Mucosa of descending colon (tissue), 3 donors: ENCODE measurements around the gene AGAP3. TPM values are rescaled to one million over a fixed set of nuclear protein-coding genes. Genes with fewer than 3 reads are reported as not detected.
A peak's percentile ranks its signal among the peaks of the same experiment; 100 is the strongest.

Experiments used
- ATAC-seq: fragments of 200-7000 bp; cut with Tn5 transposase; one replicate; pipeline ENCODE4 v1.9.1; 2020; ENCODE audit warnings: mild to moderate bottlenecking, moderate library complexity
- DNase-seq, 3 donors: peaks; one replicate each; pipeline ENCODE4 v3.0.0-alpha.2; 2020
- H3K36me3 ChIP-seq: fragments of 200-600 bp; one replicate; pipeline ENCODE4 v1.8.0; 2021; ENCODE audit warnings: low read depth, mild to moderate bottlenecking
- H3K4me1 ChIP-seq: fragments of 200-600 bp; one replicate; pipeline ENCODE4 v1.8.0; 2021; ENCODE audit warnings: low read depth, mild to moderate bottlenecking
- H3K4me3 ChIP-seq: fragments of 200-600 bp; one replicate; pipeline ENCODE4 v1.8.0; 2021; ENCODE audit warnings: mild to moderate bottlenecking
- H3K9me3 ChIP-seq: fragments of 200-600 bp; one replicate; pipeline ENCODE4 v1.8.0; 2021; ENCODE audit warnings: mild to moderate bottlenecking
- CTCF ChIP-seq: fragments of 200-600 bp; IDR thresholded peaks from one replicate; pipeline ENCODE4 v1.8.0; 2022; ENCODE audit warnings: antibody characterized with exemption, mild to moderate bottlenecking
- intact Hi-C, 2 donors: fragments of 100-400 bp; cut with DNase I in 1 of 2; cut with micrococcal nuclease in 1 of 2; formaldehyde crosslinking; loops; one replicate each; pipeline versions ENCODE4 v1.11.0 to v1.11.1; 2022; cut with DNase I, micrococcal nuclease
- total RNA-seq, 3 donors: library from RNA; stranded (reverse); fragmentation: NEBNext Ultra II Directional in 2 of 3; extraction: Animal tissue kit (Norgen Biotek cat#: 25700) in 2 of 3; gene quantifications; one replicate each; pipeline versions ENCODE4 v1.2.1 to v1.2.4, GENCODE V29; 2021 to 2023
- donor health status: DM: no; HTN: no; CAD: no; lungs with moderate emphysema.
- donor health status: DM: no; HTN: no; CAD: no.
- donor health status: DM: no; HTN: yes; CAD: no.

AGAP3 gene
- total RNA-seq, 3 donors from 2014 or later: 39.7 to 116 (median 50.6) TPM

- peaks cover 14% of the 10 kb centered on the region for H3K4me1 ChIP-seq
- intact Hi-C loops: no loop called here
- DNase-seq: peak in 1 of 3 donors; percentile 66
- no peak for TF ChIP-seq CTCF
- peaks cover 6% of the 10 kb centered on the region for H3K36me3 ChIP-seq
- no peak overlapping the region for H3K4me3 ChIP-seq
- peak; percentile 52 for ATAC-seq
- no peaks in the 10 kb centered on the region for H3K9me3 ChIP-seq
These were observed 28.1 kb downstream of the AGAP3 start for GRCh38 chr7:151114151-151115090.

- no peak overlapping the region for H3K4me3 ChIP-seq
- DNase-seq: peak in 1 of 3 donors; percentile 58
- H3K9me3 ChIP-seq: no peaks in the 10 kb centered on the region
- no peak for TF ChIP-seq CTCF
- peaks cover 14% of the 10 kb centered on the region for H3K4me1 ChIP-seq
- peaks cover 8% of the 10 kb centered on the region for H3K36me3 ChIP-seq
- intact Hi-C loops: no loop called here
- peak; percentile 42 for ATAC-seq
These were observed 29.0 kb downstream of the AGAP3 start for GRCh38 chr7:151115121-151115835.

- DNase-seq (peak; percentile 69 to 86 (median 83)), ATAC-seq (peak; percentile 83)
- Histone ChIP-seq H3K4me3 (no peak overlapping the region), H3K36me3 (peaks cover 9% of the 10 kb centered on the region), H3K4me1 (peaks cover 14% of the 10 kb centered on the region), H3K9me3 (no peaks in the 10 kb centered on the region)
- intact Hi-C loops: no loop called here
- TF ChIP-seq CTCF: no peak
These were observed 29.7 kb downstream of the AGAP3 start for GRCh38 chr7:151115836-151116418.

- intact Hi-C loops: no loop called here
- H3K4me1 ChIP-seq: peaks cover 14% of the 10 kb centered on the region
- H3K36me3 ChIP-seq: peaks cover 9% of the 10 kb centered on the region
- ATAC-seq: no peak
- DNase-seq: peak in 1 of 3 donors; percentile 30
- TF ChIP-seq CTCF: no peak
- H3K9me3 ChIP-seq: no peaks in the 10 kb centered on the region
- H3K4me3 ChIP-seq: no peak overlapping the region
These were observed 30.5 kb downstream of the AGAP3 start for GRCh38 chr7:151116603-151117440.

- Histone ChIP-seq H3K9me3 (no peaks in the 10 kb centered on the region), H3K4me3 (no peak overlapping the region), H3K36me3 (peaks cover 9% of the 10 kb centered on the region), H3K4me1 (peaks cover 14% of the 10 kb centered on the region)
- intact Hi-C loops: no loop called here
- no peak for ATAC-seq
- TF ChIP-seq CTCF: no peak
- peak in 1 of 3 donors; percentile 30 for DNase-seq
These were observed 31.3 kb downstream of the AGAP3 start for GRCh38 chr7:151117565-151117964.
